ENCODE results near the gene DEAF1. TPM values are rescaled to one million over a fixed set of nuclear protein-coding genes. Genes with fewer than 3 reads are reported as not detected.

DEAF1 gene
- total RNA-seq, 1 experiment from 2014 or later = 33.9 TPM

- Histone ChIP-seq H3K27ac (ENCODE audit: low read depth, low read length) (no peak overlapping the region), H4K20me1 (ENCODE audit: insufficient read depth) (no peaks in the 10 kb centered on the region), H2AFZ (ENCODE audit: low read depth, low read length, poor library complexity, severe bottlenecking) (no peak overlapping the region), H3K36me3 (ENCODE audit: control insufficient read depth in 1 of 2, insufficient read depth in 2 of 2, low read length in 2 of 2) (no peaks in the 10 kb centered on the region; a peak in 1 of 4 replicates), H3K9me2 (ENCODE audit: insufficient read depth) (no peaks in the 10 kb centered on the region), H3K79me2 (ENCODE audit: insufficient read depth, low read length) (no peaks in the 10 kb centered on the region), H3K9ac (ENCODE audit: low read length) (no peak overlapping the region), H3K9me3 (ENCODE audit: control insufficient read depth in 1 of 2, insufficient read depth in 1 of 2, low read depth in 1 of 2, low read length in 2 of 2) (no peaks in the 10 kb centered on the region), H3K27me3 (ENCODE audit: insufficient read depth, low read length) (no peaks in the 10 kb centered on the region), H3K4me1 (ENCODE audit: control insufficient read depth in 1 of 2, insufficient read depth in 2 of 2, low read length in 2 of 2) (no peaks in the 10 kb centered on the region), H3K4me3 (replicated peaks in 1 of 2; ENCODE audit: low read depth in 1 of 2, low read length in 2 of 2) (no peak overlapping the region), H3K4me2 (ENCODE audit: low read length) (no peak overlapping the region)
- DNase-seq (ENCODE audit: low read depth, low spot score) (no peak), ATAC-seq (no peak)
- POLR2A ChIA-PET = no interaction called here
- no TSS peak for BruUV-seq (replicated peaks)
- CTCF ChIA-PET = no interaction called here
- intact Hi-C loops (cut with micrococcal nuclease) = no loop called here
- RAD21 ChIA-PET (ENCODE audit: low non-redundant PET in 1 of 2, low total read pairs in 2 of 2, uncharacterized antibody in 2 of 2, unreplicated experiment in 2 of 2) = no interaction called here
- TF ChIP-seq ZFX (IDR thresholded peaks at IDR 0.05) (no peak), CBX3 (IDR thresholded peaks at IDR 0.05; ENCODE audit: low read depth) (no peak), POLR2AphosphoS5 (IDR thresholded peaks at IDR 0.05; ENCODE audit: low read depth, low read length) (no peak), MAX (IDR thresholded peaks at IDR 0.05) (no peak), FOSL1 (IDR thresholded peaks at IDR 0.05; ENCODE audit: low read depth) (no peak), SRF (IDR thresholded peaks at IDR 0.05; ENCODE audit: low read depth) (no peak), YY1 (IDR thresholded peaks at IDR 0.05; ENCODE audit: extremely low read depth, insufficient replicate concordance, low read depth, low read length) (no peak)
These were observed 56.2 kb downstream of the DEAF1 start for GRCh38 chr11:638631-639331.

DNA sequence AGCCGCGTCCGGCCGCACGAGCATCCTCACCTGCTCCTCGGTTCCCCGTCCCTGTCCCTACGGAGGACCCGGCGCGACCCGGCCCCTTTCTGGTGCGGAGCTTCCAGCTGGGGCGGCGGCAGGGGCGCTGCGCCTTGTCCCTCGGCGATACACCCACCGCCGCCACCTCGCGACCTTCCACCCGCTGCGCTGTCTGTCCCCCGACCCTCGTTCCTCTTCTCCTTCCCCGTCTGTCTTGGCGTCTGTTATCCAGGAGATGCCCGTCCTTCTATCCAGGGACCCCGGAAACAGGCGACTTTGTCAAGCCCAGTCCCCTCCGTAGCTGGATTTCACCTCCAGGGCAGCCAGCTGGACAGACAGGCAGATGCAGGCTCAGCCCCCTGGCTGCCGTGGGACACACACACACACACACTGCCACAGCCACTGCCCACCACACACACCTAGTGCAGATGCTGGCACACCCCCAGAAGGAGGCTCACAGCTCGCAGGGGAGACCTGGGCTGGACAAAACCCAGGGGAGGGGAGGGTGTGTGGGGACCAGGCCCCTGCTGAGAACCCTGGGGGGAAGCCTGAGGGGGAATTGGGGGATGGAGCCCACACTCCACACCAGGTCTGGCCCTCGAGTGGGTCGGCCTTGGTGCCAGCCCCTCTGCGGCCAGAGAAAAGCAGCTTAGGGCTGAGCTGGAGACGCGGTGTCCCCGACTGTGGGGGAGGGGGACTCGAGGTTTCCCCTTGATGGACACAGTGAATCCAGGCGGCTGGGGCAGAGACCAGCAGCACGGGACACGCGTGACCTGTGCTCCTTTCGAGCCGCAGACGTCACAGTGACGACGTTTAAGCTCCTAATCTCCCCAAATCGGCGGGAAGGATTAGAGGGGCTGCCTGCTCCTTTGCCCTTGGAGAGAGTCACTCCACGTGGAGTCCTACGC lies 57.2 kb downstream of the DEAF1 start:
- Histone ChIP-seq H3K4me2 (ENCODE audit: low read length) (no peak overlapping the region), H3K27me3 (ENCODE audit: insufficient read depth, low read length) (no peaks in the 10 kb centered on the region), H3K36me3 (ENCODE audit: control insufficient read depth in 1 of 2, insufficient read depth in 2 of 2, low read length in 2 of 2) (no peaks in the 10 kb centered on the region; a peak in 1 of 4 replicates), H3K9ac (ENCODE audit: low read length) (no peak overlapping the region), H2AFZ (ENCODE audit: low read depth, low read length, poor library complexity, severe bottlenecking) (no peak overlapping the region), H4K20me1 (ENCODE audit: insufficient read depth) (no peaks in the 10 kb centered on the region), H3K9me2 (ENCODE audit: insufficient read depth) (no peaks in the 10 kb centered on the region), H3K4me3 (replicated peaks in 1 of 2; ENCODE audit: low read depth in 1 of 2, low read length in 2 of 2) (no peak overlapping the region), H3K79me2 (ENCODE audit: insufficient read depth, low read length) (no peaks in the 10 kb centered on the region), H3K9me3 (ENCODE audit: control insufficient read depth in 1 of 2, insufficient read depth in 1 of 2, low read depth in 1 of 2, low read length in 2 of 2) (no peaks in the 10 kb centered on the region), H3K27ac (ENCODE audit: low read depth, low read length) (no peak overlapping the region), H3K4me1 (ENCODE audit: control insufficient read depth in 1 of 2, insufficient read depth in 2 of 2, low read length in 2 of 2) (no peaks in the 10 kb centered on the region)
- TF ChIP-seq ATF3 (IDR thresholded peaks at IDR 0.05) = no peak
- TF ChIP-seq CBX3 (IDR thresholded peaks at IDR 0.05; ENCODE audit: low read depth) = no peak
- no peak for TF ChIP-seq ELF1 (IDR thresholded peaks at IDR 0.05; ENCODE audit: borderline replicate concordance, low read depth)
- no peak for TF ChIP-seq ZFX (IDR thresholded peaks at IDR 0.05)
- POLR2A ChIA-PET = no interaction called here
- intact Hi-C loops (cut with micrococcal nuclease) = no loop called here
- CTCF ChIA-PET = no interaction called here
- DNase-seq (ENCODE audit: low read depth, low spot score) (no peak), ATAC-seq (no peak)
- no TSS peak for BruUV-seq (replicated peaks)
- RAD21 ChIA-PET (ENCODE audit: low non-redundant PET in 1 of 2, low total read pairs in 2 of 2, uncharacterized antibody in 2 of 2, unreplicated experiment in 2 of 2) = no interaction called here

Data from HCT116 (cell line).